GM12872 (cell line): ENCODE results near the gene SMTNL2.

ENCODE experiments used
- CTCF ChIP-seq: IDR thresholded peaks from 3 replicates; pipeline ENCODE4 v1.5.1; 2011; ENCODE audit warnings: low read depth, mild to moderate bottlenecking, low read length, moderate library complexity; ENCODE audit not compliant: insufficient read depth

The SMTNL2 gene

GRCh38 chr17:4542726-4543191 is 41.6 kb upstream of the SMTNL2 start:
- no peak for TF ChIP-seq CTCF

GRCh38 chr17:4543557-4544026 is 40.7 kb upstream of the SMTNL2 start:
- TF ChIP-seq CTCF: no peak

- TF ChIP-seq CTCF: no peak
Observed at GRCh38 chr17:4544135-4544950, 40.0 kb upstream of the SMTNL2 start.

GRCh38 chr17:4544951-4545216 is 39.4 kb upstream of the SMTNL2 start:
- no peak for TF ChIP-seq CTCF

GRCh38 chr17:4545217-4545951 is 38.9 kb upstream of the SMTNL2 start:
- no peak for TF ChIP-seq CTCF

GRCh38 chr17:4547118-4547906 is 37.0 kb upstream of the SMTNL2 start:
- TF ChIP-seq CTCF: no peak

- TF ChIP-seq CTCF: no peak
Observed at GRCh38 chr17:4548061-4548461, 36.3 kb upstream of the SMTNL2 start.
